Measurements from ENCODE around the gene CMC4.

The CMC4 gene

GRCh38 chrX:155026420-155026726 lies 44.6 kb downstream of the CMC4 start:
- Histone ChIP-seq H3K4me3 (ENCODE audit: low read depth in 1 of 2, low read length in 2 of 2) (peak overlapping the region in 1 of 2 donors; percentile 82), H3K27me3 (ENCODE audit: control insufficient read depth in 1 of 2, insufficient read depth in 2 of 2, low read length in 2 of 2) (no peaks in the 10 kb centered on the region), H3K27ac (ENCODE audit: low read depth, low read length) (peak overlapping the region; percentile 70), H3K9me3 (ENCODE audit: low read length) (no peaks in the 10 kb centered on the region), H3K4me1 (ENCODE audit: insufficient read depth, low read length) (peaks cover 14% of the 10 kb centered on the region), H3K9ac (ENCODE audit: low read length) (no peak overlapping the region), H3K36me3 (ENCODE audit: insufficient read depth, low read length) (no peaks in the 10 kb centered on the region)

- Histone ChIP-seq H3K9ac (ENCODE audit: low read length) (no peak overlapping the region), H3K4me3 (ENCODE audit: low read depth in 1 of 2, low read length in 2 of 2) (no peak overlapping the region), H3K4me1 (ENCODE audit: insufficient read depth, low read length) (peaks cover 14% of the 10 kb centered on the region), H3K27me3 (ENCODE audit: control insufficient read depth in 1 of 2, insufficient read depth in 2 of 2, low read length in 2 of 2) (no peaks in the 10 kb centered on the region), H3K27ac (ENCODE audit: low read depth, low read length) (no peak overlapping the region), H3K36me3 (ENCODE audit: insufficient read depth, low read length) (no peaks in the 10 kb centered on the region), H3K9me3 (ENCODE audit: low read length) (no peaks in the 10 kb centered on the region)
Observed at GRCh38 chrX:155023907-155024833, 46.8 kb downstream of the CMC4 start.

- Histone ChIP-seq H3K9ac (ENCODE audit: low read length) (no peak within 1 kb of the TSS), H3K4me3 (ENCODE audit: low read depth in 1 of 2, low read length in 2 of 2) (no peak within 1 kb of the TSS), H3K27me3 (ENCODE audit: control insufficient read depth in 1 of 2, insufficient read depth in 2 of 2, low read length in 2 of 2) (no peaks in the 10 kb centered on the region), H3K4me1 (ENCODE audit: insufficient read depth, low read length) (no peaks in the 10 kb centered on the region), H3K36me3 (ENCODE audit: insufficient read depth, low read length) (no peaks in the 10 kb centered on the region), H3K27ac (ENCODE audit: low read depth, low read length) (no peak within 1 kb of the TSS), H3K9me3 (ENCODE audit: low read length) (no peaks in the 10 kb centered on the region)
Observed at GRCh38 chrX:155022585-155022984, 48.4 kb downstream of the CMC4 start, which contains the start of gene F8. Gene F8 (minus strand): TSS chrX:155022723. CDS start chrX:155022552, 171 bp downstream.

- H3K9me3 ChIP-seq (ENCODE audit: low read length), result no peaks in the 10 kb centered on the region
- H3K36me3 ChIP-seq (ENCODE audit: insufficient read depth, low read length), result no peaks in the 10 kb centered on the region
- H3K27me3 ChIP-seq (ENCODE audit: control insufficient read depth in 1 of 2, insufficient read depth in 2 of 2, low read length in 2 of 2), result no peaks in the 10 kb centered on the region
- no peak overlapping the region for H3K27ac ChIP-seq (ENCODE audit: low read depth, low read length)
- no peaks in the 10 kb centered on the region for H3K4me1 ChIP-seq (ENCODE audit: insufficient read depth, low read length)
- H3K4me3 ChIP-seq (ENCODE audit: low read depth in 1 of 2, low read length in 2 of 2), result no peak overlapping the region
- H3K9ac ChIP-seq (ENCODE audit: low read length), result no peak overlapping the region
Observed at GRCh38 chrX:155020591-155020990, 50.3 kb downstream of the CMC4 start.

All from muscle layer of colon (tissue), 2 donors.